ENCODE data around the gene CNTRL. TPM values are rescaled to one million over a fixed set of nuclear protein-coding genes. Genes with fewer than 3 reads are reported as not detected.
A peak's percentile ranks its signal among the peaks of the same experiment; 100 is the strongest.

CNTRL gene
- total and polyA plus RNA-seq, 4 donors: 1.6 to 8.7 (median 4.4) TPM

- H3K4me1 ChIP-seq (ENCODE audit: control insufficient read depth in 4 of 4, insufficient read depth in 4 of 4, low read length in 3 of 4): peaks cover 0 to 15% (median 7%) of the 10 kb centered on the region in 4 donors
- H3K4me3 ChIP-seq (ENCODE audit: low read depth in 1 of 3, low read length in 3 of 3): no peak overlapping the region
- no peaks in the 10 kb centered on the region for H3K9me3 ChIP-seq (ENCODE audit: control insufficient read depth in 4 of 4, low read length in 3 of 4)
- H3K27me3 ChIP-seq (ENCODE audit: control insufficient read depth in 4 of 4, insufficient read depth in 4 of 4, low read length in 3 of 4): no peaks in the 10 kb centered on the region
- no peak overlapping the region for H3K27ac ChIP-seq (ENCODE audit: low read depth in 1 of 2, low read length in 2 of 2)
- WGBS: 97% methylated on average over 7 of the region's 7 CpGs
- no peak overlapping the region for H3K9ac ChIP-seq (ENCODE audit: low read depth in 1 of 2, low read length in 2 of 2)
- peaks cover 0 to 21% (median 17%) of the 10 kb centered on the region in 4 donors for H3K36me3 ChIP-seq (ENCODE audit: control insufficient read depth in 4 of 4, insufficient read depth in 3 of 4, low read depth in 1 of 4, low read length in 3 of 4)
- TF ChIP-seq MAX (IDR thresholded peaks at IDR 0.05): no peak
- no peak for TF ChIP-seq YY1 (IDR thresholded peaks at IDR 0.05)
- no peak for DNase-seq (ENCODE audit: low spot score)
Observed at GRCh38 chr9:121173501-121173900, 98.7 kb downstream of the CNTRL start.

DNA sequence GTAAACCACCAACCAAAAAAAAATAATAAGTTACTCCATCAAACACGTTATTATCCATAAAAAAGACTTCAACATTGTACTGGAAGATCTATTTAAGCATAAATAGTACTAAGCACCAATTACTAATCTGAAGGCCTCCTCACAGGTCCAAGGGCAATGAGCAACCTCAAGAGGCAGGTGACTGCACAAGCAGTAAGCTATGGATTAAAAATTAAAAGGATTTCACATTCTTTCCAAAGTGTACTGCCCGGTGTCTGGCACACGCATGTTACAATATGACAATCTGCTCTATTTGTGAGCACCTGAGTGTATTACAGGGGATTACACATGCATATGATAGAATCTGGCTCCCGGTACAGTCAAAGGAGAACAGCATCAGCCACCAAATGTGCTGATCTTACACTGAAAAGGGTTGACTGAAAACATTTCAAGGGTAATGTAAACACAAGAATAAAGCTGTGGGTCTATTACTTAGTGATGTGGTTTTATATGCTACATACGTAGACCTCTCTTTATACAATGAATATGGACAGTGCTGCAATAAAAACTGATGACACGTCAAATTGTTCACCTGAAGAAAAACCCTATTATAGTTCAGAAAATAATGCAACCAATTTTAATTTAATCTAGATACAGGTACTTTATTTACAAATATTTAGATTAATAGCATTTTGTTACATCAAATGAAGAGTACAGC lies 104.1 kb downstream of the CNTRL start:
- Histone ChIP-seq H3K4me1 (ENCODE audit: control insufficient read depth in 4 of 4, insufficient read depth in 4 of 4, low read length in 3 of 4) (peaks cover 8 to 63% (median 51%) of the 10 kb centered on the region in 4 donors), H3K27ac (ENCODE audit: low read depth in 1 of 2, low read length in 2 of 2) (peak overlapping the region; percentile 60 to 76), H3K9me3 (ENCODE audit: control insufficient read depth in 4 of 4, low read length in 3 of 4) (no peaks in the 10 kb centered on the region), H3K27me3 (ENCODE audit: control insufficient read depth in 4 of 4, insufficient read depth in 4 of 4, low read length in 3 of 4) (no peaks in the 10 kb centered on the region), H3K9ac (ENCODE audit: low read depth in 1 of 2, low read length in 2 of 2) (no peak overlapping the region), H3K36me3 (ENCODE audit: control insufficient read depth in 4 of 4, insufficient read depth in 3 of 4, low read depth in 1 of 4, low read length in 3 of 4) (peaks cover 0 to 14% (median 6%) of the 10 kb centered on the region in 4 donors), H3K4me3 (ENCODE audit: low read depth in 1 of 3, low read length in 3 of 3) (peak overlapping the region in 1 of 3 donors; percentile 20)
- TF ChIP-seq GABPA (IDR thresholded peaks at IDR 0.05 in 1 of 2, conservative IDR thresholded peaks at IDR 0.05 in 1 of 2) (peak in 1 of 2 donors; percentile 13), HNF4G (IDR thresholded peaks at IDR 0.05) (no peak), NR2F2 (IDR thresholded peaks at IDR 0.05) (no peak), RAD21 (IDR thresholded peaks at IDR 0.05) (peak; percentile 15 to 26), TAF1 (conservative IDR thresholded peaks at IDR 0.05) (no peak), YY1 (IDR thresholded peaks at IDR 0.05) (no peak), EGR1 (IDR thresholded peaks at IDR 0.05; ENCODE audit: low read depth in 2 of 2) (peak in 1 of 2 donors; percentile 46), SP1 (IDR thresholded peaks at IDR 0.05) (peak; percentile 33), JUND (IDR thresholded peaks at IDR 0.05) (peak in 1 of 2 donors; percentile 58), REST (IDR thresholded peaks at IDR 0.05) (no peak), MAX (IDR thresholded peaks at IDR 0.05) (peak; percentile 31), FOXA2 (IDR thresholded peaks at IDR 0.05) (peak; percentile 32), FOXA1 (IDR thresholded peaks at IDR 0.05) (no peak), RXRA (IDR thresholded peaks at IDR 0.05) (peak; percentile 34 to 61), HNF4A (conservative IDR thresholded peaks at IDR 0.05) (peak; percentile 70 to 74)
- TF ChIP-seq, protein P1, sequence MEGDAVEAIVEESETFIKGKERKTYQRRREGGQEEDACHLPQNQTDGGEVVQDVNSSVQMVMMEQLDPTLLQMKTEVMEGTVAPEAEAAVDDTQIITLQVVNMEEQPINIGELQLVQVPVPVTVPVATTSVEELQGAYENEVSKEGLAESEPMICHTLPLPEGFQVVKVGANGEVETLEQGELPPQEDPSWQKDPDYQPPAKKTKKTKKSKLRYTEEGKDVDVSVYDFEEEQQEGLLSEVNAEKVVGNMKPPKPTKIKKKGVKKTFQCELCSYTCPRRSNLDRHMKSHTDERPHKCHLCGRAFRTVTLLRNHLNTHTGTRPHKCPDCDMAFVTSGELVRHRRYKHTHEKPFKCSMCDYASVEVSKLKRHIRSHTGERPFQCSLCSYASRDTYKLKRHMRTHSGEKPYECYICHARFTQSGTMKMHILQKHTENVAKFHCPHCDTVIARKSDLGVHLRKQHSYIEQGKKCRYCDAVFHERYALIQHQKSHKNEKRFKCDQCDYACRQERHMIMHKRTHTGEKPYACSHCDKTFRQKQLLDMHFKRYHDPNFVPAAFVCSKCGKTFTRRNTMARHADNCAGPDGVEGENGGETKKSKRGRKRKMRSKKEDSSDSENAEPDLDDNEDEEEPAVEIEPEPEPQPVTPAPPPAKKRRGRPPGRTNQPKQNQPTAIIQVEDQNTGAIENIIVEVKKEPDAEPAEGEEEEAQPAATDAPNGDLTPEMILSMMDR (IDR thresholded peaks at IDR 0.05; ENCODE audit: low read depth, low read length, missing input control): no peak
- TF ChIP-seq, protein P2, sequence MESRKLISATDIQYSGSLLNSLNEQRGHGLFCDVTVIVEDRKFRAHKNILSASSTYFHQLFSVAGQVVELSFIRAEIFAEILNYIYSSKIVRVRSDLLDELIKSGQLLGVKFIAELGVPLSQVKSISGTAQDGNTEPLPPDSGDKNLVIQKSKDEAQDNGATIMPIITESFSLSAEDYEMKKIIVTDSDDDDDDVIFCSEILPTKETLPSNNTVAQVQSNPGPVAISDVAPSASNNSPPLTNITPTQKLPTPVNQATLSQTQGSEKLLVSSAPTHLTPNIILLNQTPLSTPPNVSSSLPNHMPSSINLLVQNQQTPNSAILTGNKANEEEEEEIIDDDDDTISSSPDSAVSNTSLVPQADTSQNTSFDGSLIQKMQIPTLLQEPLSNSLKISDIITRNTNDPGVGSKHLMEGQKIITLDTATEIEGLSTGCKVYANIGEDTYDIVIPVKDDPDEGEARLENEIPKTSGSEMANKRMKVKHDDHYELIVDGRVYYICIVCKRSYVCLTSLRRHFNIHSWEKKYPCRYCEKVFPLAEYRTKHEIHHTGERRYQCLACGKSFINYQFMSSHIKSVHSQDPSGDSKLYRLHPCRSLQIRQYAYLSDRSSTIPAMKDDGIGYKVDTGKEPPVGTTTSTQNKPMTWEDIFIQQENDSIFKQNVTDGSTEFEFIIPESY (IDR thresholded peaks at IDR 0.05): peak; percentile 22
- TF ChIP-seq, protein P3, sequence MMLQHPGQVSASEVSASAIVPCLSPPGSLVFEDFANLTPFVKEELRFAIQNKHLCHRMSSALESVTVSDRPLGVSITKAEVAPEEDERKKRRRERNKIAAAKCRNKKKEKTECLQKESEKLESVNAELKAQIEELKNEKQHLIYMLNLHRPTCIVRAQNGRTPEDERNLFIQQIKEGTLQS (IDR thresholded peaks at IDR 0.05): peak; percentile 2
- WGBS: 32% methylated on average over 6 of the region's 6 CpGs
- DNase-seq (ENCODE audit: low spot score): no peak

All from liver (tissue), 9 donors.